WTC11 (cell line): Measurements from ENCODE around the gene PDZD2.

ENCODE experiments used
- SP1 ChIP-seq: sonication (generic); formaldehyde crosslinking; conservative IDR thresholded peaks from 2 replicates; pipeline ENCODE4 v1.8.1; 2022; ENCODE audit warnings: missing genetic modification reagents
- TF ChIP-seq, protein P1 (sequence below): fragments of 200-600 bp; IDR thresholded peaks from 2 replicates; pipeline ENCODE4 v1.8.0; 2022; ENCODE audit warnings: antibody characterized with exemption
- TF ChIP-seq, protein P2 (sequence below): sonication (generic); formaldehyde crosslinking; IDR thresholded peaks from 2 replicates; pipeline ENCODE4 v1.8.0; 2023; ENCODE audit warnings: missing genetic modification reagents

DNA sequence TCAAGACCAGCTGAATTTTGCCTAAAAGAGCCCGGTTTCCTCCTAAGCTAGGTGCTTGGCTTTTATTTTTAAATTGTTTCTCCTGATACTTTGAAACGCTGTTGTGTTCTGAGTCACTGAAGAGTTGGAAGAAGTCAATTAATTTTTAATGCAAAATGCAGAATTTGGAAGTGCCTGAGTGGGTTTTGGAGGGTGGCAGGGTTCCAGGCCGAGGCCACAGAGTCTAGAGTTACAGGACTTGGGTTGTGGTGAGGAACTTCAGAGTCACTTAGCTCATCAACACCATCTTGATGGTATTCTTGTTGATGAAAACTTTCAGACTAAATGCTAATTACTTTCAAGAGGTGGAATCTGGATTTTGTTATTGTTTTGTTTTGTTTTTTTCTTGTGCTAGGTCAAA, 130.6 kb downstream of the PDZD2 start:
- TF ChIP-seq, protein P1, sequence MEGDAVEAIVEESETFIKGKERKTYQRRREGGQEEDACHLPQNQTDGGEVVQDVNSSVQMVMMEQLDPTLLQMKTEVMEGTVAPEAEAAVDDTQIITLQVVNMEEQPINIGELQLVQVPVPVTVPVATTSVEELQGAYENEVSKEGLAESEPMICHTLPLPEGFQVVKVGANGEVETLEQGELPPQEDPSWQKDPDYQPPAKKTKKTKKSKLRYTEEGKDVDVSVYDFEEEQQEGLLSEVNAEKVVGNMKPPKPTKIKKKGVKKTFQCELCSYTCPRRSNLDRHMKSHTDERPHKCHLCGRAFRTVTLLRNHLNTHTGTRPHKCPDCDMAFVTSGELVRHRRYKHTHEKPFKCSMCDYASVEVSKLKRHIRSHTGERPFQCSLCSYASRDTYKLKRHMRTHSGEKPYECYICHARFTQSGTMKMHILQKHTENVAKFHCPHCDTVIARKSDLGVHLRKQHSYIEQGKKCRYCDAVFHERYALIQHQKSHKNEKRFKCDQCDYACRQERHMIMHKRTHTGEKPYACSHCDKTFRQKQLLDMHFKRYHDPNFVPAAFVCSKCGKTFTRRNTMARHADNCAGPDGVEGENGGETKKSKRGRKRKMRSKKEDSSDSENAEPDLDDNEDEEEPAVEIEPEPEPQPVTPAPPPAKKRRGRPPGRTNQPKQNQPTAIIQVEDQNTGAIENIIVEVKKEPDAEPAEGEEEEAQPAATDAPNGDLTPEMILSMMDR, result no peak
- no peak for TF ChIP-seq SP1 (CRISPR knock-in tag)
- TF ChIP-seq, protein P2, sequence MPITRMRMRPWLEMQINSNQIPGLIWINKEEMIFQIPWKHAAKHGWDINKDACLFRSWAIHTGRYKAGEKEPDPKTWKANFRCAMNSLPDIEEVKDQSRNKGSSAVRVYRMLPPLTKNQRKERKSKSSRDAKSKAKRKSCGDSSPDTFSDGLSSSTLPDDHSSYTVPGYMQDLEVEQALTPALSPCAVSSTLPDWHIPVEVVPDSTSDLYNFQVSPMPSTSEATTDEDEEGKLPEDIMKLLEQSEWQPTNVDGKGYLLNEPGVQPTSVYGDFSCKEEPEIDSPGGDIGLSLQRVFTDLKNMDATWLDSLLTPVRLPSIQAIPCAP (CRISPR knock-in tag), result no peak
